AG09319 (cell line): ENCODE data around the gene FTHL17.

Source experiments
- DNase-seq: peaks from one replicate; pipeline ENCODE4 v3.0.0-alpha.2; 2010; ENCODE audit warnings: low read depth; ENCODE audit errors: extremely low read depth
- CTCF ChIP-seq: IDR thresholded peaks from 2 replicates; pipeline ENCODE4 v1.5.1; 2011; ENCODE audit warnings: low read depth, mild to moderate bottlenecking, inconsistent platforms, low read length, moderate library complexity

The FTHL17 gene

DNA sequence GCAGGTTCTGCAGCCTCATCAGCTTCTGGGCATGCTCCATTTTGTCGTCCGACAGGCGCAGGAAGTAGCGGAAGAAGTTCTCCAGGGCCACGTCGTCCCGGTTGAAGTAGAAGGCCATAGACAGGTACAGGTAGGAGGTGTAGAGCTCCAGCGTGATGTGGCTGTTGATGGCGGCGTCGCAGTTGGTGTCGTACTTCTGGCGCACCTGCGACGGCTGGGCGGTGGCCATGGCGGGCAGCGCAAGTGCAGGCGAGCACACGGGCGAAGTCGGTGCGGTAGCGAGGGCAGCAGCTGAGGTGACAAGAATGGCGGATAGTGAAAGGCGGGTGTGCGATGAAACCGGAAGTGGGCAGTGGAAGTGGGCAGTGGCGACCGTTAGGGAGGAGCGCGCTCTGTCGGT, at the start of gene FTHL17:
Gene FTHL17, minus strand, starts transcription at position 317 of the 400 bp plus-strand sequence. Its CDS starts 88 bp downstream, at position 229.
- no peak for TF ChIP-seq CTCF
- DNase-seq: no peak

DNA sequence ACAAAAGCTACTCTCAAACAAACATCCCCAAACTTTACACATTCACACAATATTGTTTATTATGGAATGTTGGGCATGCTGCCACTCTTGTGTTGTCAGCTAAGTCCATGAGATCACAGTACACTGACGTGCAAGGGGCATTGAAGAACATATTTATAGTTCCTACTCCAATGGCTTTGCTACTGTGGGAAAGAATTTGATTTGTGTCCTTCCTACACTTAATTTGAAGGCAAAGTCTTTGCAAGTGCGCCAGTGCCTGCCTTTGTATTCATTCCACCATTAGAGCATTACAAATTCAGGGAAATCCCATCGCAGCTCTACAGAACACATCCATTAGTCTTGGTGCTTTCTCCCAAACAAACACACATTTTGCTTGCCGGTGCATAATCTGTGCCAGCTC, 45.4 kb upstream of the FTHL17 start:
- DNase-seq: no peak
- no peak for TF ChIP-seq CTCF

DNA sequence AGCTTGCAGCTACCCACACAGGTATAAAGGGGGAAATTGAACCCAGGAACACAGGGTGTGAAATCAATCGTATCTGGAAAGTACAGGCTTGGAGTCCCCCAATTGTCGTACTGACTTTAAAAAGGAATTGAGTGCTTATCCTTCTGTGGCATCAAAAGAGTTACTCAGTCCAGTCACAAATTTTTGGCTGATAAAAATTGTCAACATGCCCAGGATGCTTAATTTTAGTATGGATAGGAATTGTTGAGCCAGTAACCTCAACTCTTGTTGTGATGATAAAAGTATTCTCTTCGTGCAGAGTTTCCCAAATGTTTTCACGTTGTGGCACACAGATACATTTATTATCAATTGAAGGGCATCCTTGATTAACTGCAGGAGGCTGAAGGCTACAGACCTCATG, 43.6 kb upstream of the FTHL17 start:
- TF ChIP-seq CTCF: no peak
- no peak for DNase-seq

- no peak for TF ChIP-seq CTCF
- DNase-seq: no peak
Observed at GRCh38 chrX:31114858-31115257, 43.0 kb upstream of the FTHL17 start.

DNA sequence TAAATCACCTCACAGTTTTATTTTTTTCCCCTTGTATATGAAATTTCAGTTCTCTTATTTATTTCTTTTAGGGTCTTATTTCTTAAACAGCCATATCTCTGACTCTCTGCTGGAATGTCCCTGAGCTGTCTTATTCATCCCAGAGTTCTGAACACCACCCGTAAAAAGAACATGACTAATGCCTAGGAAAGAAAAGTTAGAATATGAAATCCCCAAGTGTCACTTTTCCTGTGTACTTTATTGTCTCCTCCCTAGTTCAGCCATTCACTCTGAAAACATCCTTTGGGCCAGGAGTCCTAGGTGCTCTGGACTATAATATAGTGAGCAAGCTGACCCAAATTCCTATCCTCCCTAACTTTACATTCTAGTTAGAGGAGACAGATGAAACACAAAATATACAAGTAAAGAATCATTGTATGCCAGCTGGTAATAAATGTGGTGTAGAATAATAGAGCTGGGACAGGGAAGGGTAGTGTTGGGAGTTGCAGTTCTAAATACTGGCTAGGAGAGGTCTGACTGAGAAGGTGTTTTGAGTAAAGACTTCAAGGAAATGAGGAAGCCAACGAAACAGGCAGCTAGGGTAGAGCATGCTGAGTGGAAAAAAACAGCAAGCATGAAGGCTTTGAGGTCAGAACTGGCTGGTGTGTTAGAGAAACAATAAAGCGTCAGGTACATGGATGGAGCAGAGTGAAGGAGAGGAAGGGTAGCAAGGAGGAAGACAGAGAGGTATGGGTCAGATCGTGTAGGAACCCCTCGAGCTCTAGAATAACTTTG, 40.6 kb upstream of the FTHL17 start:
- no peak for TF ChIP-seq CTCF
- no peak for DNase-seq

DNA sequence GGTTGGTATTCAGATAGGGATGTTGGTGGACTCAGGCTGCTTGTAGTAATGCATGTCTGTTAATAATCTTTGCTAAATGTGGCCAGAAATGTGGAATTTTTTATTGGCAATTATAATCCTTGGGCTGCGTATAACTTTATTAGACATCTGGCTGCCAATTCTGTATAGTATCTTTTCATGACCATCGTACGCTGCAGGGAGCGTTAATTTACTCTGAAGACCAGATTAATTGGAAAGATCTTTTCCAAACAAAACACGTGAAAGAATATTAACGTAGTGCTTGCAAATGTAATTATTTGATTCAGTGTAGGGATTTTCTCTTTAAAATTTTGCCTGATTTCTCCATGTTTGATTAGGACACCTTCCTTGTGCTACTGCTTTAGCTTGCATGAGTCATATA, 38.8 kb upstream of the FTHL17 start:
- no peak for DNase-seq

More for the DNA sequence above, 38.8 kb upstream of the FTHL17 start:
- TF ChIP-seq CTCF: no peak
